Measurements from ENCODE around the gene MRPL32. TPM values are rescaled to one million over a fixed set of nuclear protein-coding genes. Genes with fewer than 3 reads are reported as not detected.
A peak's percentile ranks its signal among the peaks of the same experiment; 100 is the strongest.

Gene MRPL32
- total and polyA plus RNA-seq, 2 donors (not counting 1 experiment from before 2014, with no cell fraction given) = 54.4 to 63.7 TPM

DNA sequence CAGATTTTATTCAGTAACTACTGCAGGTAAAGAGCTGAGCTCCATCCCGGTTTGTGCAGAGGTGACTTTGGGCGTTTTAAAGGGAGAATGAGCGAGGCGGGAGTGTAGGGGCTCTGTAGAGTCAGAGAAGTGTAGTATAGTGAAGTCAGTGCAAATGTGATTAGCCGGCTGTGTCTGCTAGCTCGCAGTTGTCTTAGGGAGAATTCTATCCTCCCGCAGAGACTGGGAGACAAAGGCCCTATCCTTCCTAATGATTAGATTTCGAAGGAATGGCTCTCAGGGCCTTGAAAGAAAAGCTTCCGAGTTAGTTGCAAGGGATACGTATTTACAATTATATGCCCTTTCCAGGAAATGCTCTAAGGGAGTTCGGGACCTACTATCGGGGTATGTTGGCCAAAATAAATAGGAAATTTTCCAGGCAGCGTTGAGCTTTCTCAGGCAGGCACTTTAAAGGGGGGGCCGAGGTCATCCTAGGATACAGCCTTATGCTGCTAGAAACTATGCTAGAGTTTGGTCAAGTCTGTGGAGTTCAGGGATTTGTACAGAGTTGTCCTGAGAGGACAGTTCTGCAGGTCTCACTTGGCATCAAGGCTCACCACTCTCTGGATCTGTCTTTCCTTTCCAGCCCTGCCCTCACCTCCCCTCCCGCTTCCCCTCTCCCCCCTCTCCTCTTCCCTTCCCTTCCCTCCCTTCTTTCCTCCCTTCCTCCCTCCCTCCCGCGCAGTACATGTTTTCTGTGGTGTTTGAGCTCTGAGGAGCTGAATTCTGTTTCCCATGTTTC, 825 bp downstream of the MRPL32 start:
- Histone ChIP-seq H3K27ac (ENCODE audit: insufficient read depth, low read length) (peak overlapping the region; percentile 96), H3K9me3 (ENCODE audit: control insufficient read depth, insufficient read depth, low read depth, low read length) (no peaks in the 10 kb centered on the region), H3K4me1 (ENCODE audit: control insufficient read depth, extremely low read depth, insufficient read depth, low read length) (peaks cover 2% of the 10 kb centered on the region), H3K4me2 (ENCODE audit: extremely low read depth, insufficient read depth, low read length) (peak overlapping the region; percentile 80), H3K79me2 (ENCODE audit: control insufficient read depth, insufficient read depth, low read length) (peaks cover 56% of the 10 kb centered on the region), H3K27me3 (ENCODE audit: control insufficient read depth, insufficient read depth, low read length) (no peaks in the 10 kb centered on the region), H2AFZ (ENCODE audit: low read length) (peak overlapping the region; percentile 17), H3K36me3 (ENCODE audit: control insufficient read depth, insufficient read depth, low read length) (peaks cover 7% of the 10 kb centered on the region), H4K20me1 (ENCODE audit: control insufficient read depth, extremely low read depth, insufficient read depth, low read length) (no peaks in the 10 kb centered on the region), H3K4me3 (replicated peaks in 1 of 4; ENCODE audit: control extremely low read depth in 1 of 4, insufficient read depth in 1 of 4, low read depth in 3 of 4, low read length in 4 of 4) (peak overlapping the region; percentile 51 to 93 (median 82)), H3K9ac (ENCODE audit: insufficient read depth, low read length) (peak overlapping the region; percentile 54)
- no peak for TF ChIP-seq EZH2 (IDR thresholded peaks at IDR 0.05; ENCODE audit: low read length, missing control alignments)
- TF ChIP-seq, protein P1, sequence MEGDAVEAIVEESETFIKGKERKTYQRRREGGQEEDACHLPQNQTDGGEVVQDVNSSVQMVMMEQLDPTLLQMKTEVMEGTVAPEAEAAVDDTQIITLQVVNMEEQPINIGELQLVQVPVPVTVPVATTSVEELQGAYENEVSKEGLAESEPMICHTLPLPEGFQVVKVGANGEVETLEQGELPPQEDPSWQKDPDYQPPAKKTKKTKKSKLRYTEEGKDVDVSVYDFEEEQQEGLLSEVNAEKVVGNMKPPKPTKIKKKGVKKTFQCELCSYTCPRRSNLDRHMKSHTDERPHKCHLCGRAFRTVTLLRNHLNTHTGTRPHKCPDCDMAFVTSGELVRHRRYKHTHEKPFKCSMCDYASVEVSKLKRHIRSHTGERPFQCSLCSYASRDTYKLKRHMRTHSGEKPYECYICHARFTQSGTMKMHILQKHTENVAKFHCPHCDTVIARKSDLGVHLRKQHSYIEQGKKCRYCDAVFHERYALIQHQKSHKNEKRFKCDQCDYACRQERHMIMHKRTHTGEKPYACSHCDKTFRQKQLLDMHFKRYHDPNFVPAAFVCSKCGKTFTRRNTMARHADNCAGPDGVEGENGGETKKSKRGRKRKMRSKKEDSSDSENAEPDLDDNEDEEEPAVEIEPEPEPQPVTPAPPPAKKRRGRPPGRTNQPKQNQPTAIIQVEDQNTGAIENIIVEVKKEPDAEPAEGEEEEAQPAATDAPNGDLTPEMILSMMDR (conservative IDR thresholded peaks at IDR 0.05 in 1 of 2, IDR thresholded peaks at IDR 0.05 in 1 of 2; ENCODE audit: low read depth in 1 of 2, low read length in 2 of 2) = no peak
- peak; percentile 38 to 41 for DNase-seq (ENCODE audit: low read depth in 2 of 2)

GRCh38 chr7:42934291-42934690, 2.1 kb downstream of the MRPL32 start:
- DNase-seq (ENCODE audit: low read depth in 2 of 2) = no peak
- Histone ChIP-seq H3K4me3 (replicated peaks in 1 of 4; ENCODE audit: control extremely low read depth in 1 of 4, insufficient read depth in 1 of 4, low read depth in 3 of 4, low read length in 4 of 4) (peak overlapping the region in 1 of 4 experiments; percentile 15), H2AFZ (ENCODE audit: low read length) (no peak overlapping the region), H3K4me1 (ENCODE audit: control insufficient read depth, extremely low read depth, insufficient read depth, low read length) (peaks cover 2% of the 10 kb centered on the region), H3K27ac (ENCODE audit: insufficient read depth, low read length) (no peak overlapping the region), H3K4me2 (ENCODE audit: extremely low read depth, insufficient read depth, low read length) (no peak overlapping the region), H4K20me1 (ENCODE audit: control insufficient read depth, extremely low read depth, insufficient read depth, low read length) (no peaks in the 10 kb centered on the region), H3K9ac (ENCODE audit: insufficient read depth, low read length) (no peak overlapping the region), H3K79me2 (ENCODE audit: control insufficient read depth, insufficient read depth, low read length) (peaks cover 43% of the 10 kb centered on the region), H3K36me3 (ENCODE audit: control insufficient read depth, insufficient read depth, low read length) (peaks cover 7% of the 10 kb centered on the region), H3K9me3 (ENCODE audit: control insufficient read depth, insufficient read depth, low read depth, low read length) (no peaks in the 10 kb centered on the region), H3K27me3 (ENCODE audit: control insufficient read depth, insufficient read depth, low read length) (no peaks in the 10 kb centered on the region)
- TF ChIP-seq EZH2 (IDR thresholded peaks at IDR 0.05; ENCODE audit: low read length, missing control alignments) = no peak
- TF ChIP-seq, protein P1 (conservative IDR thresholded peaks at IDR 0.05 in 1 of 2, IDR thresholded peaks at IDR 0.05 in 1 of 2; ENCODE audit: low read depth in 1 of 2, low read length in 2 of 2) = no peak

DNA sequence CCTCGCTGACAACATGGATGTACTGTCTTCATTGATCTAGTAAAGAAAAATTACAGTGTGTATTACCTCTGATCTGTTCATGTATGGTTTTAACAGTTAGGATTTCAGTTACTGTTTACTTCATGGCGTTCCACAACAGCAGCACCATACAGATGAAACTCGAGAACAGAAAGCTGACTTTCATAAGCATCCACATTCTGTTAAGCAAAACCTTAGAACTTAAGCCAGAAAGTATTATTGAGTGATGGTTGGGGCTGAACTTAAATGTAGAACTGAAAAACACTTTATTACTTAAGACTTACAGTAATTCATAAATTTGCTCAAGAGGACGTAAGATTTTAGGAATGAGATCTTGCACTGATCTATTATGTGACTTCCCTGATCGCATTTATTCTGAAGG, 3.7 kb downstream of the MRPL32 start:
- Histone ChIP-seq H3K27ac (ENCODE audit: insufficient read depth, low read length) (no peak overlapping the region), H3K9me3 (ENCODE audit: control insufficient read depth, insufficient read depth, low read depth, low read length) (no peaks in the 10 kb centered on the region), H3K27me3 (ENCODE audit: control insufficient read depth, insufficient read depth, low read length) (no peaks in the 10 kb centered on the region), H3K79me2 (ENCODE audit: control insufficient read depth, insufficient read depth, low read length) (peaks cover 27% of the 10 kb centered on the region), H3K4me2 (ENCODE audit: extremely low read depth, insufficient read depth, low read length) (no peak overlapping the region), H3K36me3 (ENCODE audit: control insufficient read depth, insufficient read depth, low read length) (peaks cover 7% of the 10 kb centered on the region), H3K4me1 (ENCODE audit: control insufficient read depth, extremely low read depth, insufficient read depth, low read length) (no peaks in the 10 kb centered on the region), H4K20me1 (ENCODE audit: control insufficient read depth, extremely low read depth, insufficient read depth, low read length) (no peaks in the 10 kb centered on the region), H2AFZ (ENCODE audit: low read length) (no peak overlapping the region), H3K4me3 (replicated peaks in 1 of 4; ENCODE audit: control extremely low read depth in 1 of 4, insufficient read depth in 1 of 4, low read depth in 3 of 4, low read length in 4 of 4) (no peak overlapping the region), H3K9ac (ENCODE audit: insufficient read depth, low read length) (no peak overlapping the region)
- DNase-seq (ENCODE audit: low read depth in 2 of 2) = peak in 1 of 2 donors; percentile 12
- TF ChIP-seq, protein P1 (conservative IDR thresholded peaks at IDR 0.05 in 1 of 2, IDR thresholded peaks at IDR 0.05 in 1 of 2; ENCODE audit: low read depth in 1 of 2, low read length in 2 of 2) = no peak
- TF ChIP-seq EZH2 (IDR thresholded peaks at IDR 0.05; ENCODE audit: low read length, missing control alignments) = no peak

Data from fibroblast of lung (primary cell).